ENCODE measurements around the gene ASB10. TPM values are rescaled to one million over a fixed set of nuclear protein-coding genes. Genes with fewer than 3 reads are reported as not detected.

The ASB10 gene
- total and polyA plus RNA-seq, 2 donors (not counting 1 experiment from before 2014, with no cell fraction given): not detected

DNA sequence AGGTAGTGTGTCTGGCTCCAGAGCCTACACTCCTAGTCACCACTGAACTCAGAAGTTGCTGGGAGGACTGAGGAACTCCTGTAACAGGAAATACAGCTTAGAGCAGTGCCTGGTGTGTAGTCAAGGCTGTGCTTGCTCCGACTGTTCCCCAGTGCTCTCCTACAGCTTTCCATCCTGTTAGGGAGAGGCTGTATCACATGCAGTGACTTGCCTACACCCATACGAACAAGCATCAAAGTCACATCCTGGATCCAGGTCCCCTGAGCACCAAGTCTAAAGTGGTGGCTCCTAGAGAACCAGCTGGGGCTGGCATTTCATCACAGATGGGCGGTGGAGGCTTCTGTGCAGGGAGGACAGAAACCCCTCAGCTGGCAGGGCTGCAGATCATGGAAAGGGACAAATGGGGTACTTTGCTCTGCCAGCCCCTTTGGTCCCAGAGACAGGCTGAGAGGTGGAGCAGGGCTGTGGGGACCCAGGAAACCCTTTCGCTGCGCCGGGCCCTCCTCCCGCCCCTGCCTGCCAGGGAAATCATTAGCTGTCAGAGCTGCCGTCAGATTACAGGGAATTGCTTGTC lies 7.7 kb downstream of the ASB10 start:
- peaks cover 13% of the 10 kb centered on the region for H3K27me3 ChIP-seq (ENCODE audit: control insufficient read depth, insufficient read depth, low read length)
- no peaks in the 10 kb centered on the region for H3K36me3 ChIP-seq (ENCODE audit: control insufficient read depth, insufficient read depth, low read length)
- TF ChIP-seq EZH2 (IDR thresholded peaks at IDR 0.05; ENCODE audit: low read length, missing control alignments): no peak
- TF ChIP-seq, protein P1, sequence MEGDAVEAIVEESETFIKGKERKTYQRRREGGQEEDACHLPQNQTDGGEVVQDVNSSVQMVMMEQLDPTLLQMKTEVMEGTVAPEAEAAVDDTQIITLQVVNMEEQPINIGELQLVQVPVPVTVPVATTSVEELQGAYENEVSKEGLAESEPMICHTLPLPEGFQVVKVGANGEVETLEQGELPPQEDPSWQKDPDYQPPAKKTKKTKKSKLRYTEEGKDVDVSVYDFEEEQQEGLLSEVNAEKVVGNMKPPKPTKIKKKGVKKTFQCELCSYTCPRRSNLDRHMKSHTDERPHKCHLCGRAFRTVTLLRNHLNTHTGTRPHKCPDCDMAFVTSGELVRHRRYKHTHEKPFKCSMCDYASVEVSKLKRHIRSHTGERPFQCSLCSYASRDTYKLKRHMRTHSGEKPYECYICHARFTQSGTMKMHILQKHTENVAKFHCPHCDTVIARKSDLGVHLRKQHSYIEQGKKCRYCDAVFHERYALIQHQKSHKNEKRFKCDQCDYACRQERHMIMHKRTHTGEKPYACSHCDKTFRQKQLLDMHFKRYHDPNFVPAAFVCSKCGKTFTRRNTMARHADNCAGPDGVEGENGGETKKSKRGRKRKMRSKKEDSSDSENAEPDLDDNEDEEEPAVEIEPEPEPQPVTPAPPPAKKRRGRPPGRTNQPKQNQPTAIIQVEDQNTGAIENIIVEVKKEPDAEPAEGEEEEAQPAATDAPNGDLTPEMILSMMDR (conservative IDR thresholded peaks at IDR 0.05 in 1 of 2, IDR thresholded peaks at IDR 0.05 in 1 of 2; ENCODE audit: low read depth in 1 of 2, low read length in 2 of 2): no peak
- no peak overlapping the region for H3K27ac ChIP-seq (ENCODE audit: insufficient read depth, low read length)
- H3K79me2 ChIP-seq (ENCODE audit: control insufficient read depth, insufficient read depth, low read length): no peaks in the 10 kb centered on the region
- no peaks in the 10 kb centered on the region for H3K9me3 ChIP-seq (ENCODE audit: control insufficient read depth, insufficient read depth, low read depth, low read length)
- H3K4me3 ChIP-seq (replicated peaks in 1 of 4; ENCODE audit: control extremely low read depth in 1 of 4, insufficient read depth in 1 of 4, low read depth in 3 of 4, low read length in 4 of 4): no peak overlapping the region
- H3K4me2 ChIP-seq (ENCODE audit: extremely low read depth, insufficient read depth, low read length): no peak overlapping the region
- no peaks in the 10 kb centered on the region for H3K4me1 ChIP-seq (ENCODE audit: control insufficient read depth, extremely low read depth, insufficient read depth, low read length)
- DNase-seq (ENCODE audit: low read depth in 2 of 2): no peak
- H2AFZ ChIP-seq (ENCODE audit: low read length): no peak overlapping the region
- no peak overlapping the region for H3K9ac ChIP-seq (ENCODE audit: insufficient read depth, low read length)
- H4K20me1 ChIP-seq (ENCODE audit: control insufficient read depth, extremely low read depth, insufficient read depth, low read length): no peaks in the 10 kb centered on the region

DNA sequence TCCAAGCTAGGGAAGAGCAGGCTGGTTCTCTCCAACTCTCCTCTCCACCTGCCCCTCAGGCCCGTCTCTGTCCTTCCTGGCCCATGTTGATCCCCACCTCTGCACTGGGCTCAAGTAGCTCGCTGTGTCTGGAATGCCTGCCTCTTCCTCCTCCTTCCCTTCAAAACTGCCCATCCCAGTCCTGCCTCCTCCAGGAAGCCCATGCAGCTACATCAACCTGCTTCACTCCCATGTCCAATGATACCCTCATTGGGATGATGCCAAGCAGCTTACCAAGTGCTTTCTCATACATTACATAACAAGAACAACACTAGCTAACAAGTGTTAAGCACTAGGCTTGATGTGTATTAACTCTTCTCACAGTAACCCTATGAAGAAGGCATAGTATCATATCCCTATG lies 8.2 kb downstream of the ASB10 start:
- Histone ChIP-seq H3K4me2 (ENCODE audit: extremely low read depth, insufficient read depth, low read length) (no peak overlapping the region), H4K20me1 (ENCODE audit: control insufficient read depth, extremely low read depth, insufficient read depth, low read length) (no peaks in the 10 kb centered on the region), H3K9me3 (ENCODE audit: control insufficient read depth, insufficient read depth, low read depth, low read length) (no peaks in the 10 kb centered on the region), H2AFZ (ENCODE audit: low read length) (no peak overlapping the region), H3K79me2 (ENCODE audit: control insufficient read depth, insufficient read depth, low read length) (no peaks in the 10 kb centered on the region), H3K4me3 (replicated peaks in 1 of 4; ENCODE audit: control extremely low read depth in 1 of 4, insufficient read depth in 1 of 4, low read depth in 3 of 4, low read length in 4 of 4) (no peak overlapping the region), H3K4me1 (ENCODE audit: control insufficient read depth, extremely low read depth, insufficient read depth, low read length) (no peaks in the 10 kb centered on the region), H3K27ac (ENCODE audit: insufficient read depth, low read length) (no peak overlapping the region), H3K36me3 (ENCODE audit: control insufficient read depth, insufficient read depth, low read length) (no peaks in the 10 kb centered on the region), H3K27me3 (ENCODE audit: control insufficient read depth, insufficient read depth, low read length) (peaks cover 13% of the 10 kb centered on the region), H3K9ac (ENCODE audit: insufficient read depth, low read length) (no peak overlapping the region)
- TF ChIP-seq, protein P1 (conservative IDR thresholded peaks at IDR 0.05 in 1 of 2, IDR thresholded peaks at IDR 0.05 in 1 of 2; ENCODE audit: low read depth in 1 of 2, low read length in 2 of 2): no peak
- TF ChIP-seq EZH2 (IDR thresholded peaks at IDR 0.05; ENCODE audit: low read length, missing control alignments): no peak
- no peak for DNase-seq (ENCODE audit: low read depth in 2 of 2)

DNA sequence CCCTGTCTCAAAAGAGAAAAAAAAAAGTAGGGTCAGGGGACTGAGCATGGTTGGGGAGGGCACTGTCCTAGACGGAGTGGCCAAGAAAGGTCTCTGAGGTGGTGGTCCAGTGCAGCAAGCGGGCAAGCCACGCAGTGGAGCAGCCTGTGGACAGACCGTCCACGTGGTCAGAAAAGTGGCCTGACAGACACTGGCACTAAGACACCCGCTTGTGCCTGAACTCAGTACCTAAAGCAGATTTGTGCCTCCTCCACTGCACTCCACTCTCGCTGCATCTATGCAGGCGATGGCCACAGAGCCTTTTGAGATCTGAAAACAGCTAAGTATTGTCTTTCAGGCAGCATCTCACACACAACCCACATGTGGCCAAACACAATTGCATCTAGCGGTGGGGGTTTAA lies 8.8 kb downstream of the ASB10 start:
- no peak for DNase-seq (ENCODE audit: low read depth in 2 of 2)
- no peaks in the 10 kb centered on the region for H4K20me1 ChIP-seq (ENCODE audit: control insufficient read depth, extremely low read depth, insufficient read depth, low read length)
- no peak overlapping the region for H3K27ac ChIP-seq (ENCODE audit: insufficient read depth, low read length)
- TF ChIP-seq, protein P1 (conservative IDR thresholded peaks at IDR 0.05 in 1 of 2, IDR thresholded peaks at IDR 0.05 in 1 of 2; ENCODE audit: low read depth in 1 of 2, low read length in 2 of 2): no peak
- no peak overlapping the region for H3K4me2 ChIP-seq (ENCODE audit: extremely low read depth, insufficient read depth, low read length)
- no peak overlapping the region for H2AFZ ChIP-seq (ENCODE audit: low read length)
- no peaks in the 10 kb centered on the region for H3K9me3 ChIP-seq (ENCODE audit: control insufficient read depth, insufficient read depth, low read depth, low read length)
- no peaks in the 10 kb centered on the region for H3K79me2 ChIP-seq (ENCODE audit: control insufficient read depth, insufficient read depth, low read length)
- no peaks in the 10 kb centered on the region for H3K36me3 ChIP-seq (ENCODE audit: control insufficient read depth, insufficient read depth, low read length)
- H3K4me3 ChIP-seq (replicated peaks in 1 of 4; ENCODE audit: control extremely low read depth in 1 of 4, insufficient read depth in 1 of 4, low read depth in 3 of 4, low read length in 4 of 4): no peak overlapping the region
- no peaks in the 10 kb centered on the region for H3K4me1 ChIP-seq (ENCODE audit: control insufficient read depth, extremely low read depth, insufficient read depth, low read length)
- H3K27me3 ChIP-seq (ENCODE audit: control insufficient read depth, insufficient read depth, low read length): peaks cover 13% of the 10 kb centered on the region
- no peak overlapping the region for H3K9ac ChIP-seq (ENCODE audit: insufficient read depth, low read length)

Measured in fibroblast of lung (primary cell).